Panc1 (cell line): Measurements from ENCODE around the gene ROBO4.

ENCODE experiments used
- CTCF ChIP-seq: fragments of 450-650 bp; IDR thresholded peaks from 2 replicates; pipeline ENCODE4 v1.5.1; 2017; ENCODE audit warnings: mild to moderate bottlenecking
- POLR2AphosphoS5 ChIP-seq: IDR thresholded peaks from 2 replicates; pipeline ENCODE4 v1.6.1; 2012; ENCODE audit warnings: mild to moderate bottlenecking, low read depth, low read length, moderate library complexity
- REST ChIP-seq, 2 experiments: IDR thresholded peaks; 2 replicates each; pipeline ENCODE4 v1.6.1; 2011 to 2012; ENCODE audit warnings: low read depth in 2 of 2, control low read depth in 1 of 2, low read length in 1 of 2, mild to moderate bottlenecking in 1 of 2, moderate library complexity in 1 of 2; ENCODE audit not compliant: insufficient read depth in 1 of 2
- SIN3A ChIP-seq: IDR thresholded peaks from 2 replicates; pipeline ENCODE4 v1.6.1; 2012; ENCODE audit warnings: low read depth, mild to moderate bottlenecking, low read length, moderate library complexity, borderline replicate concordance; ENCODE audit not compliant: insufficient read depth
- TCF7L2 ChIP-seq: IDR thresholded peaks from 2 replicates; pipeline ENCODE4 v1.6.1; 2011; ENCODE audit warnings: mild to moderate bottlenecking, low read depth, low read length, inconsistent platforms

GRCh38 chr11:124915541-124916369, 18.1 kb upstream of the ROBO4 start:
- TF ChIP-seq REST (IDR thresholded peaks at IDR 0.05; ENCODE audit: insufficient read depth in 1 of 2, low read depth in 2 of 2, low read length in 1 of 2) (no peak), CTCF (no peak), POLR2AphosphoS5 (no peak), SIN3A (no peak), TCF7L2 (no peak)
